ENCODE results near the gene MOCOS.

DNA sequence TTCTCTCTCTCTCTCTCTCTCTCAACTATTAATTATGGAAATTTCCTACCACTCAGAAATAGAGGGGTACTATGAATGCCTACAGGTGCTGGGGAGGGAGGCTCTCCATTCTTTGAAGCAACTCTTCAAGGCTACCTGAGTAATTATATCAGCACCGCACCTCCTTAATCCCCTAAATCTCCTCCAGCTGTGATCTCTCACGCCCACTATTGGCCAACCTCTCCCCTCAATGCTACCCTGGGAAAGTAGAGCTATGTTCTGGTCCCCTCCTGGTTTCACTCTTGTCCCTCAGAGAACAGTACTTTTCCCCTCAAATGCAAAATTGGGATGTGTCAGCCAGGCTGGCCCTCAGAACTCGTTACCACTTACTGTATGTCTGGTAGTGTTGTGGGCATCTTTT, 1.6 kb downstream of the MOCOS start:
- TF ChIP-seq, protein P1, sequence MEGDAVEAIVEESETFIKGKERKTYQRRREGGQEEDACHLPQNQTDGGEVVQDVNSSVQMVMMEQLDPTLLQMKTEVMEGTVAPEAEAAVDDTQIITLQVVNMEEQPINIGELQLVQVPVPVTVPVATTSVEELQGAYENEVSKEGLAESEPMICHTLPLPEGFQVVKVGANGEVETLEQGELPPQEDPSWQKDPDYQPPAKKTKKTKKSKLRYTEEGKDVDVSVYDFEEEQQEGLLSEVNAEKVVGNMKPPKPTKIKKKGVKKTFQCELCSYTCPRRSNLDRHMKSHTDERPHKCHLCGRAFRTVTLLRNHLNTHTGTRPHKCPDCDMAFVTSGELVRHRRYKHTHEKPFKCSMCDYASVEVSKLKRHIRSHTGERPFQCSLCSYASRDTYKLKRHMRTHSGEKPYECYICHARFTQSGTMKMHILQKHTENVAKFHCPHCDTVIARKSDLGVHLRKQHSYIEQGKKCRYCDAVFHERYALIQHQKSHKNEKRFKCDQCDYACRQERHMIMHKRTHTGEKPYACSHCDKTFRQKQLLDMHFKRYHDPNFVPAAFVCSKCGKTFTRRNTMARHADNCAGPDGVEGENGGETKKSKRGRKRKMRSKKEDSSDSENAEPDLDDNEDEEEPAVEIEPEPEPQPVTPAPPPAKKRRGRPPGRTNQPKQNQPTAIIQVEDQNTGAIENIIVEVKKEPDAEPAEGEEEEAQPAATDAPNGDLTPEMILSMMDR (IDR thresholded peaks at IDR 0.05), result no peak
- no peak for TF ChIP-seq POLR2A (IDR thresholded peaks at IDR 0.05)
